Progenitor cell of endocrine pancreas (in vitro differentiated cells): Measurements from ENCODE around the gene DBX1. TPM values are rescaled to one million over a fixed set of nuclear protein-coding genes. Genes with fewer than 3 reads are reported as not detected.
"Not testable (repeated sequence)": the region's sequence is repeated elsewhere in the genome, so short reads cannot be mapped to it uniquely, and the experiment has no call there.

Experiments used
- DNase-seq: peaks from one replicate; pipeline ENCODE4 v3.0.0; 2021; ENCODE audit warnings: low spot score; ENCODE audit not compliant: unreplicated experiment
- H3K27ac Mint-ChIP-seq: 2 replicates; pipeline ENCODE4 v1.8.0; 2021; ENCODE audit warnings: mild to moderate bottlenecking, moderate library complexity, mixed read lengths
- H3K27me3 Mint-ChIP-seq: 2 replicates; pipeline ENCODE4 v1.8.0; 2021; ENCODE audit warnings: mixed read lengths
- H3K36me3 Mint-ChIP-seq: 2 replicates; pipeline ENCODE4 v1.8.0; 2022; ENCODE audit warnings: mixed read lengths; ENCODE audit not compliant: insufficient read depth
- H3K4me1 Mint-ChIP-seq: 2 replicates; pipeline ENCODE4 v1.8.0; 2021; ENCODE audit warnings: low read depth, mixed read lengths
- H3K4me3 Mint-ChIP-seq: 2 replicates; pipeline ENCODE4 v1.8.0; 2021; ENCODE audit warnings: low read depth, mild to moderate bottlenecking, moderate library complexity, mixed read lengths
- H3K9me3 Mint-ChIP-seq: 2 replicates; pipeline ENCODE4 v1.8.0; 2021; ENCODE audit warnings: low read depth, mixed read lengths
- total RNA-seq: library from RNA; stranded (reverse); gene quantifications from 2 replicates; pipeline ENCODE4 v1.2.1, GENCODE V29; 2021
- TF ChIP-seq, protein P1 (sequence below): fragments of 200-600 bp; sonication (generic); IDR thresholded peaks from one replicate; pipeline ENCODE4 v1.5.0; 2021; ENCODE audit warnings: antibody characterized with exemption, mild to moderate bottlenecking; ENCODE audit not compliant: unreplicated experiment

DBX1 gene
- total RNA-seq, 1 donor from 2014 or later, result not detected

DNA sequence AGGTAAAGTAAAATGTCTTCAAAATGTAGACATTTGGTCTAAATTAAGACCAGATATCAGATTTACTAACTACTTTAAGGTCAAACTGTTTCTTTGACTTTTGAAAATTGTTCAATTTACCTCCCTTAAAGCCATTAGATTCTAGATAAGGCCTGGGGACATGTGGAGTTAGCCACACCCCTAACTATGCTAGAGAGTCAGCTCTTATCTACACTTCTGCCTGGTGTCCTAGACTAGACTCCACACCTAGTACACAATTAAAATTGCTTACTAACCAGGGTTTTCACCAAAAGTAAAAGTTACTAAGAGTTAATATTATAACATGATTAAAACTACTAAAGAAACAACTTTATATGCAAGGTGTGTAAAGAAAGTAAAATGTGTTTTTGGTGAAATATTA is 43.6 kb upstream of the DBX1 start:
- Mint-ChIP-seq H3K4me3 (no peak overlapping the region), H3K27me3 (peaks cover 43% of the 10 kb centered on the region), H3K27ac (no peak overlapping the region), H3K4me1 (peaks cover 4% of the 10 kb centered on the region), H3K9me3 (no peaks in the 10 kb centered on the region), H3K36me3 (peaks cover 1% of the 10 kb centered on the region)
- DNase-seq, result no peak
- TF ChIP-seq, protein P1, sequence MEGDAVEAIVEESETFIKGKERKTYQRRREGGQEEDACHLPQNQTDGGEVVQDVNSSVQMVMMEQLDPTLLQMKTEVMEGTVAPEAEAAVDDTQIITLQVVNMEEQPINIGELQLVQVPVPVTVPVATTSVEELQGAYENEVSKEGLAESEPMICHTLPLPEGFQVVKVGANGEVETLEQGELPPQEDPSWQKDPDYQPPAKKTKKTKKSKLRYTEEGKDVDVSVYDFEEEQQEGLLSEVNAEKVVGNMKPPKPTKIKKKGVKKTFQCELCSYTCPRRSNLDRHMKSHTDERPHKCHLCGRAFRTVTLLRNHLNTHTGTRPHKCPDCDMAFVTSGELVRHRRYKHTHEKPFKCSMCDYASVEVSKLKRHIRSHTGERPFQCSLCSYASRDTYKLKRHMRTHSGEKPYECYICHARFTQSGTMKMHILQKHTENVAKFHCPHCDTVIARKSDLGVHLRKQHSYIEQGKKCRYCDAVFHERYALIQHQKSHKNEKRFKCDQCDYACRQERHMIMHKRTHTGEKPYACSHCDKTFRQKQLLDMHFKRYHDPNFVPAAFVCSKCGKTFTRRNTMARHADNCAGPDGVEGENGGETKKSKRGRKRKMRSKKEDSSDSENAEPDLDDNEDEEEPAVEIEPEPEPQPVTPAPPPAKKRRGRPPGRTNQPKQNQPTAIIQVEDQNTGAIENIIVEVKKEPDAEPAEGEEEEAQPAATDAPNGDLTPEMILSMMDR, result no peak

DNA sequence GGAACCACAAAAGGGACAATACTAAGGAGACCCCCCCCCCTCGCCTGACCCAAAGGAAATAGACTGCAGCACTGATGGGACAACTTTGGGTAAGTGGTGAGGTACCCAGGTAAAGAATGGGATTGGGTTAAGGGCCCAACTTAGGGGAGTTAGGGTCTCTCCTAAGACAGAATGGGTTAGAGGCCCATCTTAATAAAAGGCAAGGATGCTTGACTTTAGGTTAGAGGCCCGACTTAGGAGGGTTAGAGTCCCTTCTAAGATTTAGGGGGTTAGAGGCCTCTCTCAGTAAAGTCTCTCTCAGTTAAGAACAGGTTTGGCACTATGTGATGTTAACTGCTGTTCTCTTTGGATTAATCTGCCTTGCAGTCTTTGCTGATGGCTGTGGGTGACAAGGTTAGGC is 41.0 kb upstream of the DBX1 start:
- no peak for DNase-seq
- no peak overlapping the region for H3K4me3 Mint-ChIP-seq
- H3K27me3 Mint-ChIP-seq, result peaks cover 17% of the 10 kb centered on the region
- H3K4me1 Mint-ChIP-seq, result no peaks in the 10 kb centered on the region
- TF ChIP-seq, protein P1, result no peak
- no peaks in the 10 kb centered on the region for H3K36me3 Mint-ChIP-seq
- H3K27ac Mint-ChIP-seq, result no peak overlapping the region
- no peaks in the 10 kb centered on the region for H3K9me3 Mint-ChIP-seq

DNA sequence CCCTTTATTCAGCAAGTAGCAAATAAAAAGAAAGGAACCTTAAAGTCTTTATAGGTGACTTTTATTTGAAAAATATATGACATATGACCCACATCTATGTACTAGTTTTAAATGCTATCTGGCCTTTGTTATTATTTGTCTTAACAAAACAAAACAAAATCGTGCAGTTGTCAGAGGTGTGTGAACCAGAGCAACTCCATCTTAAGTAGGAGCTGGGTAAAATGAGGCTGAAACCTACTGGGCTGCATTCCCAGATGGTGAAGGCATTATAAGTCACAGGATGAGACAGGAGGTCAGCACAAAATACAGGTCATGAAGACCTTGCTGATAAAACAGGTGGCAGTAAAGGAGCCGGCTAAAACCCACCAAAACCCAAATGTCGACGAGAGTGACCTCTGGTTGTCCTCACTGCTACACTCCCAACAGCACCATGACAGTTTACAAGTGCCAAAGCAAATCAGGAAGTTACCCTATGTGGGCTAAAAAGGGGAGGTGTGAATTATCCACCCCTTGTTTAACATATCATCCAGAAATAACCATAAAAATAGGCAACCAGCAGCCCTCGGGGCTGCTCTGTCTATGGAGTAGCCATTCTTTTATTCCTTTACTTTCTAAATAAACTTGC is 40.2 kb upstream of the DBX1 start:
- H3K4me3 Mint-ChIP-seq, H3K27ac Mint-ChIP-seq, DNase-seq, H3K4me1 Mint-ChIP-seq, H3K9me3 Mint-ChIP-seq, H3K36me3 Mint-ChIP-seq: not testable (repeated sequence)
- peaks cover 12% of the 10 kb centered on the region for H3K27me3 Mint-ChIP-seq

DNA sequence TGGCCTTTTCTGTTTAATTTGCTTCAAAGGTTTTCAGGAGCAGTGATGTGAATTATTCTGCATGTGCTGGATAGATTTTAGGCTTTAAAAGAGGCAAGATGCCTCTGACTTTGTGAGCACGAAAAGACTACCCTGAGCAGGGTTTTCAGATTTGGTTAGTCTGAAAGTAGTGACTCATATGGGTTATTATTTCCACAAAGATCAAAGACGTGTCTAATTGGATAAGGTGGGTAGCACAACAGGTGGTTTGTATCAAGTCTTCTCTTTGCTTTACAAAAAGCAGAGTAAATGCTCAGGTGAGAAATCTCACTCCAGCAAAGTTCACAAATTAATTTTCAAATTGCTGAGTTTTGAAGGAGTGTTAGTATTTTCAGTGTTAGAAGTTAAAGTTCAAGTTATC is 37.6 kb upstream of the DBX1 start:
- H3K4me3 Mint-ChIP-seq, result no peak overlapping the region
- H3K36me3 Mint-ChIP-seq, result no peaks in the 10 kb centered on the region
- TF ChIP-seq, protein P1, result no peak
- H3K9me3 Mint-ChIP-seq, result no peaks in the 10 kb centered on the region
- H3K4me1 Mint-ChIP-seq, result no peaks in the 10 kb centered on the region
- no peak overlapping the region for H3K27ac Mint-ChIP-seq
- DNase-seq, result no peak
- peaks cover 12% of the 10 kb centered on the region for H3K27me3 Mint-ChIP-seq

DNA sequence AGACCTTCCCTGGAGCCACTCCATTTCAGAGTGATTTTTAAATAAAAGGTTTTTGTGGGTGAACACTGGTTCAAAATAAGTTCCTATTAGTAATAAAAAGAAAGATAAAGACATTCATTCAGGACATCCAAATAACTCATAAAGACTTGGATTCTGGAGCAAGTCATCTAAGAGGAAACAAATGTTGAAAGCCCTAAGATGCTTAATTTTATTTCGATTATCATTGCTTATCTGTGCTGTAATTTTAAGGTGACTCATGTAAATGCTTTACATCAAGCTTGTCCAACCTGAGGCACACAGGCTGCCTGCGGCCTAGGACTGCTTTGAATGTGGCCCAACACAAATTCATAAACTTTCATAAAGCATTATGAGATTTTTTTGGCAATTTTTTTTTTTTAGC is 34.2 kb upstream of the DBX1 start:
- Mint-ChIP-seq H3K36me3 (no peaks in the 10 kb centered on the region), H3K4me1 (no peaks in the 10 kb centered on the region), H3K27ac (no peak overlapping the region), H3K4me3 (no peak overlapping the region), H3K27me3 (peaks cover 3% of the 10 kb centered on the region), H3K9me3 (no peaks in the 10 kb centered on the region)
- no peak for DNase-seq
- TF ChIP-seq, protein P1, result no peak

DNA sequence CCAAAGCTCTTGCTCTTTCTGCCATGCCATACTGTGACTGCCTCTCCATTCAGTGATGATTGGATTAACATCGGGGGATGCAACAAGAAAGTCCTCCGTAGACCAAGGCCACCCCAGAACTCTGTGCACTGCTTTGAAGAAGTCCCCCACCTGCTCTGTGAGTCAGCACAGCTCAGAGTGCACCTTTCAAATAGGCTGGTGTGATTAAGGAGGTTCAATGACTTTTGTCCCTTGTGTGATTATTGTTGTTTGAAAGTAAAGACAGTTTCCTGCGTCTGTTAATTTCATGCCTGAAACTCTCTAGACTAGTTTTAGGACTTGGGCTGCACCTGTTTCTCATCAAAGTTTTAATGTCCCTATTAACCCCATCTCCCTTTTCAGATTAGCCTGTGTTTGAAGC is 33.0 kb upstream of the DBX1 start:
- TF ChIP-seq, protein P1, result no peak
- Mint-ChIP-seq H3K4me3 (no peak overlapping the region), H3K36me3 (no peaks in the 10 kb centered on the region), H3K9me3 (no peaks in the 10 kb centered on the region), H3K27me3 (peaks cover 3% of the 10 kb centered on the region), H3K27ac (no peak overlapping the region), H3K4me1 (no peaks in the 10 kb centered on the region)
- DNase-seq, result no peak
